Stimulated activated CD8-positive, alpha-beta memory T cell treated with anti-CD3 and anti-CD28 coated beads, Interleukin-4, amount 100 ng/mL, for 1 hour (primary cell): ENCODE measurements around the gene C14orf39.

ENCODE experiments used
- DNase-seq, 2 donors: peaks; one replicate each; pipeline ENCODE4 v3.0.0-alpha.2; 2020; ENCODE audit warnings: low read depth in 2 of 2, low spot score in 1 of 2

C14orf39 gene, protein sequence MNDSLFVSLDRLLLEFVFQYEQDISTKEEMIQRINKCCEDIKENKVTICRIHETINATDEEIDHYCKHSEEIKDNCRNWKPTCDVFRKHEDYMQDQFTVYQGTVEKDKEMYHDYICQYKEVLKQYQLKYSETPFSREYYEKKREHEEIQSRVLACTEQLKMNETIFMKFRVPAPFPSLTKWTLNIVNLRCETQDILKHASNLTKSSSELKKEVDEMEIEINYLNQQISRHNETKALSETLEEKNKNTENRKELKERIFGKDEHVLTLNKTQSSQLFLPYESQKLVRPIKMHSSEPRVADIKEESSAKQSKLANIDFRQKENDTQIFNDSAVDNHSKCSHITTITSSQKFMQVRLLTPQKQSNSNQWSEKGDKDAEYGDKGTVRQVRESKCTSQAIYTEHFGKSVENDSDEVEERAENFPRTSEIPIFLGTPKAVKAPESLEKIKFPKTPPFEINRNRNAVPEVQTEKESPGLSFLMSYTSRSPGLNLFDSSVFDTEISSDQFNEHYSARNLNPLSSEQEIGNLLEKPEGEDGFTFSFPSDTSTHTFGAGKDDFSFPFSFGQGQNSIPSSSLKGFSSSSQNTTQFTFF

DNA sequence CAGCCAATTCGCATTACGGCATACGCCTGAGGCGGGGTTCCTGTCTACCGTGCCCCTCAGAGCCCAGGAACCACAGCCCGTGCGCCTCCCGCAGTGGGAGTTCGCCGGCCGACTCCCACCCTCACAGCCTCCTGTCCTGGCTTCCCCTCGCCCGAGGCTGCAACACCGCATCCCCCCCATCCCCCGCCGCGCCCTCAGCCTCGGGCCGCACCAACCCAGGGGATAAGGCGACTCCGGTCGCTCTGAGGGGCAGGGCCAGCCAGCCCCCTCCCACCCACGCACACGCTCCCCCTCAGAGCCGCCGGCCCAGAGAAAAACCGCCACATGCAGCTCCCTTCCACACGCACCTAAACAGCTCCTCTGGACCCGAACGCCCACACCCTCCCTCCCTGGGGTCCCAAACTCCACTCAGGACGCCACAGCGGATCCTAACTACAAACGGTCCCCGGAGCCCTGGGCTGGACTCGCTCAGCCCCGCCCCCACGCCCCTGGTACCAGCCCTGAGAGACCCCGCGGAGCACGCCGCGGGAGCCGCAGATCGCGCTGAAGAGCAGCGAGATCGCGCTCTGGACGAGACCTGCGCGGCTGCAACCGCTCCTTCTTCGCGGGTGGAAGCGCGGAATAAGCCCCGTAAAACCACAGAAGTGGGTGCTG lies at the start of gene C14orf39:
TSS of gene C14orf39 (minus strand) at position 466 of the 654 bp plus-strand sequence. CDS start 985 bp downstream, outside the sequence.
- no peak for DNase-seq

GRCh38 chr14:60532442-60532841 lies 46.6 kb upstream of the C14orf39 start:
- no peak for DNase-seq

DNA sequence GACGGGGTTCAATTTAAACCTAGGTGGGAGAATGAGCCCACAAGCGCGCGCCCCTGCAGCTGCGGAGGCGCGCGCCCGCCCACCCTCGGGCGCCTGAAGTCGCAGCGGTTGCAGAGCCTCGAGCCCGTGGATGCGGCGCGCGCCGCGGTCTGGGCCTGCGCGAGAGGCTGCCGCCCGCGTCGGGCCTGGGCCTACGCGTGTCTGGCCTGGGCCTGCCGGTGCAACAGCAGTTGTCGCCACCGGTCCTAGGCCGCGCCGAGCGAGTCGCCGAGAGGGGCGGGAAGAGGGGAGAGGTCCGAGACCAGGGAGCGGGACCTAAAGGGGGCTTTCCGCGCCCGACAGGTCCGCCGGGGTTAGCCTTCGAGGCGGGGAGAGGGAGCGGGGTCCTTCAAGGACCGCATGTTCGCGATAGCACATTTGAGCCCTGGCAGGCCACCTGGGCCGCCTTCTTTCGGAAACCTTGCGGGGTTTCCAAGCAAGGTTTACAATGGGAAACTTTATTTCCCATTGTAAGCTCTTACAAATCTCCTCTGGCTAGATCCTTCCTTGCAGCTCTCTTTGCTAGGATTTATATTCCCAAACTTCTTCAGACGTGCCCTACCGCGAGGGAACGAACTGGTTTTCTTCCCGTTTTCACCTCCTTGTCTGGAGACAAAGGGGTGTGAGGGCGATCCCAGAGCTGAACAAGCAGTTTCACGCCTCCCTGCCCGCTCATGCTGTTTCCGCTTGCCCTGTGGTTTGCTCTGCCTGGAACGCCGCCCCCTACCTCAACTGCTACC lies 29.8 kb upstream of the C14orf39 start:
- DNase-seq, result no peak

GRCh38 chr14:60514741-60515491 lies 29.1 kb upstream of the C14orf39 start:
- no peak for DNase-seq

DNA sequence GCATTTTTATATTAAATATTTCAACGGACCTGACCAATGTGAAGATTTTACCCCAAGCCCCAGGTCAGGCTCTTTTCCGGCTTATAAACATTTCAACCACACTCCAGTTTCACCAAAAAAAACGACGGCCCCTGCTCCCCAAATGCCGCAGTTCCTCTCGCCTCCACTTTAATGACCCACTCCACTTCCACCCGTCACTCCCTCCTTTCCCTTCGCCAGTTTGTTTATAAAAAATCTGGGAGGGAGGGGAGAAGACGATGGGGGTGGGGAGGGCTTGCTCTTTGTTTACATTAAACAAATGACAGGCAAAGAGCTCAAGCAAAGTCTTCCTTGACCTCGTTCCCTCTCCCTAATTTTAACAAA lies 28.5 kb upstream of the C14orf39 start:
- DNase-seq, result no peak

- no peak for DNase-seq
Observed at GRCh38 chr14:60512973-60513571, 27.2 kb upstream of the C14orf39 start.

- DNase-seq, result no peak
Observed at GRCh38 chr14:60512126-60512525, 26.3 kb upstream of the C14orf39 start.

- no peak for DNase-seq
Observed at GRCh38 chr14:60510951-60511599, 25.2 kb upstream of the C14orf39 start.

GRCh38 chr14:60510254-60510950 lies 24.5 kb upstream of the C14orf39 start:
- no peak for DNase-seq

DNA sequence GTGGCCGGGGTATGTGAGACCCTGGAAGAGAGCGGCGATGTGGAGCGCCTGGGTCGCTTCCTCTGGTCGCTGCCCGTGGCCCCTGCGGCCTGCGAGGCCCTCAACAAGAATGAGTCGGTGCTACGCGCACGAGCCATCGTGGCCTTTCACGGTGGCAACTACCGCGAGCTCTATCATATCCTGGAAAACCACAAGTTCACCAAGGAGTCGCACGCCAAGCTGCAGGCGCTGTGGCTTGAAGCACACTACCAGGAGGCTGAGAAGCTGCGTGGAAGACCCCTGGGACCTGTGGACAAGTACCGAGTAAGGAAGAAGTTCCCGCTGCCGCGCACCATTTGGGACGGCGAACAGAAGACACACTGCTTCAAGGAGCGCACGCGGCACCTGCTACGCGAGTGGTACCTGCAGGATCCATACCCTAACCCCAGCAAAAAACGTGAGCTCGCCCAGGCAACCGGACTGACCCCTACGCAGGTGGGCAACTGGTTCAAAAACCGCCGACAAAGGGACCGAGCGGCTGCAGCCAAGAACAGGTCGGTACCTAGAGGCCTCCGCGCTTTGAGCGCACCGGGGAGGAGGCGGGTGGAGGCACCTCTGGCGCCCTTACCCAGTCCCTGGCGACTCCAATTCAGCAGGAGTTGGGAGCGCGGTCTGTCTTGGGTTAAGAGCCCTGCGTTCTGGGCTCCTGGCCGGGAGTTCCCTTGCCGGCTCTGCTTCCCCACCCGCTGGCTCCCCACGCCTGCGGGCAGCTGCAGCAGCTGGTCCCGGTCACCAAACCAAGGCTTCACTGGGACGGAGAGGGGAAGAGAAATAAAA lies 23.8 kb upstream of the C14orf39 start:
- DNase-seq, result no peak

- DNase-seq, result no peak
Observed at GRCh38 chr14:60508707-60509437, 23.0 kb upstream of the C14orf39 start, which contains the start of gene SIX6. TSS of gene SIX6 (plus strand) at chr14:60509146. CDS start at chr14:60509399, 253 bp downstream.

GRCh38 chr14:60508363-60508706 lies 22.5 kb upstream of the C14orf39 start:
- no peak for DNase-seq

- DNase-seq, result no peak
Observed at GRCh38 chr14:60506985-60507829, 21.3 kb upstream of the C14orf39 start.

GRCh38 chr14:60506462-60506984 lies 20.7 kb upstream of the C14orf39 start:
- DNase-seq, result no peak

DNA sequence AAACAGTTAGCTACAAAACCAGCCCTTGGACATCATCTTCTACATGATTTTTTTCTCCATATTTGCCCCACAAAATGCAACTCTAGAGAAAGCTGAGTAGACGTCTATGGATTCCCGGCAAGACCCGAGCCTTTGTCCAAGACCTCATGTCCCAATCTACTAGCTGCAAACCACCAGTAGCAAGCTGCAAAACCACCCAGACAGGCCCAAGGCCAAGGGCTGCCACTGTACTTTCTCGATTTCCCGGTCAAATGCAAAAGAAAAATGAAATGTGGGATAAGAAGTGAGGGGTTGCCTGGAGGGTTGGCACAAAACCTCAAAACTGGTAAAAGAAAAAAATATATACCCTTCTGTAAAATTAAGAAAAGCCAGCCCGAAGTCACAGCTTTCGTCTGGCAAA lies 20.1 kb upstream of the C14orf39 start:
- no peak for DNase-seq

- no peak for DNase-seq
Observed at GRCh38 chr14:60505448-60505847, 19.6 kb upstream of the C14orf39 start.

GRCh38 chr14:60502541-60502940 lies 16.7 kb upstream of the C14orf39 start:
- no peak for DNase-seq
